22Rv1 (cell line): ENCODE measurements around the gene SPEG.

Source experiments
- CTCF ChIP-seq: fragments of 450-650 bp; IDR thresholded peaks from 2 replicates; pipeline ENCODE4 v1.5.1; 2017; ENCODE audit warnings: mild to moderate bottlenecking
- ZFX ChIP-seq: fragments of 450-650 bp; IDR thresholded peaks from 2 replicates; pipeline ENCODE4 v1.6.1; 2017; ENCODE audit warnings: antibody characterized with exemption, borderline replicate concordance

GRCh38 chr2:219439506-219439905, 4.9 kb downstream of the SPEG start:
- TF ChIP-seq CTCF = no peak
- no peak for TF ChIP-seq ZFX
